ENCODE measurements around the gene DSCAM. TPM values are rescaled to one million over a fixed set of nuclear protein-coding genes. Genes with fewer than 3 reads are reported as not detected.
A peak's percentile ranks its signal among the peaks of the same experiment; 100 is the strongest.

Gene DSCAM
- total and polyA plus RNA-seq, 2 experiments from 2014 or later: 0.07 TPM; not detected in 1

- H3K4me3 Mint-ChIP-seq: no peak overlapping the region
- peaks cover 9% of the 10 kb centered on the region; the same call in 2 of the 3 replicates for H3K36me3 Mint-ChIP-seq (ENCODE audit: low read depth)
- no peak overlapping the region for H3K27ac Mint-ChIP-seq
- Histone ChIP-seq H3K27me3 (ENCODE audit: insufficient read depth) (no peaks in the 10 kb centered on the region), H3K4me2 (no peak overlapping the region), H3K79me2 (replicated peaks; ENCODE audit: insufficient read depth) (no peaks in the 10 kb centered on the region), H3K9me2 (ENCODE audit: insufficient read depth) (no peaks in the 10 kb centered on the region), H3K4me1 (ENCODE audit: insufficient read depth) (no peaks in the 10 kb centered on the region), H3K27ac (ENCODE audit: low read depth) (no peak overlapping the region), H3F3A (replicated peaks; ENCODE audit: low read depth) (no peaks in the 10 kb centered on the region), H4K20me1 (replicated peaks; ENCODE audit: insufficient read depth) (no peaks in the 10 kb centered on the region), H3K4me3 (no peak overlapping the region), H3K36me3 (ENCODE audit: insufficient read depth) (no peaks in the 10 kb centered on the region), H2AFZ (no peak overlapping the region)
- DNase-seq (ENCODE audit: low spot score) (no peak), ATAC-seq (no peak)
- H3K4me1 Mint-ChIP-seq: no peaks in the 10 kb centered on the region
- peaks cover 7% of the 10 kb centered on the region for H3K27me3 Mint-ChIP-seq (ENCODE audit: insufficient read depth, low read depth, poor library complexity)
- TF ChIP-seq CTCF (conservative IDR thresholded peaks at IDR 0.05; ENCODE audit: low read depth in 2 of 2) (no peak), EZH2phosphoT487 (IDR thresholded peaks at IDR 0.05; ENCODE audit: unreplicated experiment) (no peak), EZH2 (IDR thresholded peaks at IDR 0.05; ENCODE audit: low read depth, unreplicated experiment) (no peak), NANOG (IDR thresholded peaks at IDR 0.05; ENCODE audit: borderline replicate concordance) (no peak), POLR2AphosphoS5 (IDR thresholded peaks at IDR 0.05; ENCODE audit: low read depth) (no peak), ETS1 (IDR thresholded peaks at IDR 0.05) (no peak), STAT1 (IDR thresholded peaks at IDR 0.05; ENCODE audit: unreplicated experiment) (no peak)
- TF ChIP-seq, protein P1, sequence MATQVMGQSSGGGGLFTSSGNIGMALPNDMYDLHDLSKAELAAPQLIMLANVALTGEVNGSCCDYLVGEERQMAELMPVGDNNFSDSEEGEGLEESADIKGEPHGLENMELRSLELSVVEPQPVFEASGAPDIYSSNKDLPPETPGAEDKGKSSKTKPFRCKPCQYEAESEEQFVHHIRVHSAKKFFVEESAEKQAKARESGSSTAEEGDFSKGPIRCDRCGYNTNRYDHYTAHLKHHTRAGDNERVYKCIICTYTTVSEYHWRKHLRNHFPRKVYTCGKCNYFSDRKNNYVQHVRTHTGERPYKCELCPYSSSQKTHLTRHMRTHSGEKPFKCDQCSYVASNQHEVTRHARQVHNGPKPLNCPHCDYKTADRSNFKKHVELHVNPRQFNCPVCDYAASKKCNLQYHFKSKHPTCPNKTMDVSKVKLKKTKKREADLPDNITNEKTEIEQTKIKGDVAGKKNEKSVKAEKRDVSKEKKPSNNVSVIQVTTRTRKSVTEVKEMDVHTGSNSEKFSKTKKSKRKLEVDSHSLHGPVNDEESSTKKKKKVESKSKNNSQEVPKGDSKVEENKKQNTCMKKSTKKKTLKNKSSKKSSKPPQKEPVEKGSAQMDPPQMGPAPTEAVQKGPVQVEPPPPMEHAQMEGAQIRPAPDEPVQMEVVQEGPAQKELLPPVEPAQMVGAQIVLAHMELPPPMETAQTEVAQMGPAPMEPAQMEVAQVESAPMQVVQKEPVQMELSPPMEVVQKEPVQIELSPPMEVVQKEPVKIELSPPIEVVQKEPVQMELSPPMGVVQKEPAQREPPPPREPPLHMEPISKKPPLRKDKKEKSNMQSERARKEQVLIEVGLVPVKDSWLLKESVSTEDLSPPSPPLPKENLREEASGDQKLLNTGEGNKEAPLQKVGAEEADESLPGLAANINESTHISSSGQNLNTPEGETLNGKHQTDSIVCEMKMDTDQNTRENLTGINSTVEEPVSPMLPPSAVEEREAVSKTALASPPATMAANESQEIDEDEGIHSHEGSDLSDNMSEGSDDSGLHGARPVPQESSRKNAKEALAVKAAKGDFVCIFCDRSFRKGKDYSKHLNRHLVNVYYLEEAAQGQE (IDR thresholded peaks at IDR 0.05; ENCODE audit: unreplicated experiment): no peak
- peaks cover 84% of the 10 kb centered on the region for H3K9me3 Mint-ChIP-seq
Measured at GRCh38 chr21:40128891-40129290, 718.1 kb downstream of the DSCAM start.

GRCh38 chr21:40120940-40121575 lies 725.9 kb downstream of the DSCAM start:
- H3K27ac ChIP-seq (ENCODE audit: low read depth): no peak overlapping the region
- ATAC-seq (no peak), DNase-seq (ENCODE audit: low spot score) (peak; percentile 51)
- no peaks in the 10 kb centered on the region for H3K9me2 ChIP-seq (ENCODE audit: insufficient read depth)
- TF ChIP-seq JUNB (IDR thresholded peaks at IDR 0.05; ENCODE audit: unreplicated experiment): no peak
- no peak for TF ChIP-seq CREB1 (CRISPR knock-in tag; IDR thresholded peaks at IDR 0.05; ENCODE audit: low read depth)
- TF ChIP-seq CTCF (conservative IDR thresholded peaks at IDR 0.05; ENCODE audit: low read depth in 2 of 2): peak; percentile 73 to 96
- TF ChIP-seq STAT1 (IDR thresholded peaks at IDR 0.05; ENCODE audit: unreplicated experiment): no peak
- no peak for TF ChIP-seq ZNF114 (CRISPR knock-in tag; IDR thresholded peaks at IDR 0.05)
- no peaks in the 10 kb centered on the region for H3F3A ChIP-seq (replicated peaks; ENCODE audit: low read depth)
- no peaks in the 10 kb centered on the region for H3K4me1 Mint-ChIP-seq
- H3K4me3 ChIP-seq: no peak overlapping the region
- no peak overlapping the region for H3K27ac Mint-ChIP-seq
- H3K4me2 ChIP-seq: no peak overlapping the region
- no peaks in the 10 kb centered on the region for H3K79me2 ChIP-seq (replicated peaks; ENCODE audit: insufficient read depth)
- H3K36me3 Mint-ChIP-seq (ENCODE audit: low read depth): no peaks in the 10 kb centered on the region
- peaks cover 7% of the 10 kb centered on the region for H3K27me3 Mint-ChIP-seq (ENCODE audit: insufficient read depth, low read depth, poor library complexity)
- no peak overlapping the region for H2AFZ ChIP-seq
- no peak overlapping the region for H3K4me3 Mint-ChIP-seq
- H4K20me1 ChIP-seq (replicated peaks; ENCODE audit: insufficient read depth): no peaks in the 10 kb centered on the region
- H3K9me3 Mint-ChIP-seq: peaks cover 42% of the 10 kb centered on the region
- no peaks in the 10 kb centered on the region for H3K4me1 ChIP-seq (ENCODE audit: insufficient read depth)
- no peaks in the 10 kb centered on the region for H3K27me3 ChIP-seq (ENCODE audit: insufficient read depth)
- no peaks in the 10 kb centered on the region for H3K36me3 ChIP-seq (ENCODE audit: insufficient read depth)

Measured in GM23338 (cell line).